SIG-M5 treated with dmso at 0.1 percent for 504 hours (cell line): Measurements from ENCODE around the gene TMEM175.

Experiments used
- DNase-seq: peaks from one replicate; lab custom pipeline; 2025; ENCODE audit not compliant: unreplicated experiment; lab: John Stamatoyannopoulos, UW

The TMEM175 gene

GRCh38 chr4:958314-958665, 26.0 kb downstream of the TMEM175 start:
- DNase-seq: no peak

GRCh38 chr4:958696-959337, 26.6 kb downstream of the TMEM175 start:
- DNase-seq: no peak

- DNase-seq: no peak
Observed at GRCh38 chr4:959338-960139, 27.3 kb downstream of the TMEM175 start.

GRCh38 chr4:960140-960635, 27.9 kb downstream of the TMEM175 start:
- DNase-seq: no peak

DNA sequence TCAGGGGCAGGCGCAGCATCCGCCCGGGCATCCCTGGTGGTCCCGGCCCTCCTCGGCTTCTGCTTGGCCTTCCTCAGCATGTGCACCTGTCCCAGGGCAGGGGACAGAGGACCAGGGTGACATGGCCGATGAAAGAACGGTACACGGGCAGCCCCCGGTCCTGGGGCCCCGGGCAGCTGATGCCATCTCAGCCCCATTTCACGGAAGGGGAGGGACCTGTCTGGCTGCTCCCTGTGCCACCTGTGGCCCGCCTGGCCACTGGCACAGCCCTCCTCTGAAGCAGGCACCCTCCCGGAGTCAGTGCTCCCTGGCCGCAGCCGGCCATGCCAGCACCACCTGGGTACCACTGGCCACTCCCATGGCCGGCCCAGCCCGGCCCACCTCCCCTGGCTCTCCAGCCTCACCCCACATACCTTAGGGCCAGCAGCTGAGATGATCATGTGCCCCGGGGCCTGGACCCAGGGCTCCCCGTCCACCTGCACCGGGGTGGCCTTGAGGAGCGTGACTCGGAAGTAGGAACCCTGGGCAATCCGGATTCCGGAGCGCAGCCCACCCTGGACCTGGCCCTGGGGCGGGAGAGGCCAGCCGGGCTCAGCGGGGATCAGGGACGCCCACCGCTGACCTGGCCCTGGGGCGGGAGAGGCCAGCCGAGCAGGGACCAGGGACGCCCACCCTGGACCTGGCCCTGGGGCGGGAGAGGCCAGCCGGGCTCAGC, 28.5 kb downstream of the TMEM175 start:
- no peak for DNase-seq

- no peak for DNase-seq
Observed at GRCh38 chr4:961351-962230, 29.3 kb downstream of the TMEM175 start.

- DNase-seq: no peak
Observed at GRCh38 chr4:962231-963208, 30.3 kb downstream of the TMEM175 start.

DNA sequence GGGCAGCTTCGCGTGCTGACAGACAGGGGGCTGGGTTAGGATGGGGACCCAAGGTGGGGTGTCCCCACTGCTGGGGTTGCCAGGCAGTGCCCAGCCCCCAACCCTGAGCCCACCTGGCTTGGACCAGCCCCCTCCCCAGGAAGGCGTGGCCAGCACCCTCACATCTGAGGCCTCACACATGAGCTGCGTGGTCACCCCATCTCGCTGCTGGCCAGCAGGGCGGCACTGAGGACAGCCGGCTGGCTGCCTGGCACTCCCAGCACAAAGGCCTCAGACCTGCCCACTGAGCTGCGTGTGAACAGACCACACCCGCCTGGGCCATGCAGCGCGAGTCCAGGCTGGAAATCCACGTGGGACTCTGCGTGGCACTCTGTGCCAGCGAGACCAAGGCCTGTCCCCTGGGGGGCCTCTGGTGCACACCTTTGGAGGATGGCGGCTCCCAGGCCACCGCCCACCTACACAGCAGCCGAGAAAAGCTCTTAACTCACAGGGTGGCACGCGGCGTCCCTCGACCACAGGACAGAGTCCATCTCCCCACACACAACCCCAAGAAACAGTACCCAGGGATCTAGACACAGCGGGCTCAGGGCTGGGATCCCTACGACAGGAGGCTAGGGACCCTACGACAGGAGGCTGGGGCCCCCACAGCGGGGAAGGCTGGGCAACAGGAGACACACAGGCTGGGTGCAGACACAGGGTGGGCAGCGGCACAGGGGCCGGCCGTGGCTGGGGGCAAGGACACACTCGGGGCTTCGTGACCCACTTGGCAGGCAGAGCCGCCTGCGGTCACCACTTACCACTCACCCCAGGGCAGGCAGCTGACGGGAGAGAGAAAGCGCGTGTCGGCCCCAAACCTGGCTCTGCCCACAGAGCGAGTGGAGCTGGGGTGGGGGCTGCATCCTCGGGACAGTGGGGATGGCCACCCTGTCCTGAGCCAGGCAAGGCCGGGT, 31.3 kb downstream of the TMEM175 start:
- no peak for DNase-seq

GRCh38 chr4:964346-965025, 32.2 kb downstream of the TMEM175 start:
- DNase-seq: no peak

- no peak for DNase-seq
Observed at GRCh38 chr4:965048-965765, 32.9 kb downstream of the TMEM175 start.

GRCh38 chr4:965766-966134, 33.5 kb downstream of the TMEM175 start:
- no peak for DNase-seq

GRCh38 chr4:966266-967112, 34.2 kb downstream of the TMEM175 start:
- DNase-seq: no peak

- DNase-seq: no peak
Observed at GRCh38 chr4:967113-968104, 35.1 kb downstream of the TMEM175 start.

GRCh38 chr4:968221-968620, 36.0 kb downstream of the TMEM175 start:
- DNase-seq: no peak

- DNase-seq: no peak
Observed at GRCh38 chr4:968621-969394, 36.5 kb downstream of the TMEM175 start.
